Myometrial cell (primary cell): ENCODE measurements around the gene GARNL3. TPM values are rescaled to one million over a fixed set of nuclear protein-coding genes. Genes with fewer than 3 reads are reported as not detected.

Experiments used
- total RNA-seq: library from RNA; depleted of rRNA; stranded (reverse); fragments of >200 nt; gene quantifications from 2 replicates; pipeline ENCODE4 v1.2.3, GENCODE V29; 2015

GARNL3 gene, protein sequence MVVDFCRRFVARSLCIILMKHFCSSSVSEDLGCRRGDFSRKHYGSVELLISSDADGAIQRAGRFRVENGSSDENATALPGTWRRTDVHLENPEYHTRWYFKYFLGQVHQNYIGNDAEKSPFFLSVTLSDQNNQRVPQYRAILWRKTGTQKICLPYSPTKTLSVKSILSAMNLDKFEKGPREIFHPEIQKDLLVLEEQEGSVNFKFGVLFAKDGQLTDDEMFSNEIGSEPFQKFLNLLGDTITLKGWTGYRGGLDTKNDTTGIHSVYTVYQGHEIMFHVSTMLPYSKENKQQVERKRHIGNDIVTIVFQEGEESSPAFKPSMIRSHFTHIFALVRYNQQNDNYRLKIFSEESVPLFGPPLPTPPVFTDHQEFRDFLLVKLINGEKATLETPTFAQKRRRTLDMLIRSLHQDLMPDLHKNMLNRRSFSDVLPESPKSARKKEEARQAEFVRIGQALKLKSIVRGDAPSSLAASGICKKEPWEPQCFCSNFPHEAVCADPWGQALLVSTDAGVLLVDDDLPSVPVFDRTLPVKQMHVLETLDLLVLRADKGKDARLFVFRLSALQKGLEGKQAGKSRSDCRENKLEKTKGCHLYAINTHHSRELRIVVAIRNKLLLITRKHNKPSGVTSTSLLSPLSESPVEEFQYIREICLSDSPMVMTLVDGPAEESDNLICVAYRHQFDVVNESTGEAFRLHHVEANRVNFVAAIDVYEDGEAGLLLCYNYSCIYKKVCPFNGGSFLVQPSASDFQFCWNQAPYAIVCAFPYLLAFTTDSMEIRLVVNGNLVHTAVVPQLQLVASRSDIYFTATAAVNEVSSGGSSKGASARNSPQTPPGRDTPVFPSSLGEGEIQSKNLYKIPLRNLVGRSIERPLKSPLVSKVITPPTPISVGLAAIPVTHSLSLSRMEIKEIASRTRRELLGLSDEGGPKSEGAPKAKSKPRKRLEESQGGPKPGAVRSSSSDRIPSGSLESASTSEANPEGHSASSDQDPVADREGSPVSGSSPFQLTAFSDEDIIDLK
- 0.71 TPM in 1 of 2 replicates, not detected in the other for total RNA-seq

DNA sequence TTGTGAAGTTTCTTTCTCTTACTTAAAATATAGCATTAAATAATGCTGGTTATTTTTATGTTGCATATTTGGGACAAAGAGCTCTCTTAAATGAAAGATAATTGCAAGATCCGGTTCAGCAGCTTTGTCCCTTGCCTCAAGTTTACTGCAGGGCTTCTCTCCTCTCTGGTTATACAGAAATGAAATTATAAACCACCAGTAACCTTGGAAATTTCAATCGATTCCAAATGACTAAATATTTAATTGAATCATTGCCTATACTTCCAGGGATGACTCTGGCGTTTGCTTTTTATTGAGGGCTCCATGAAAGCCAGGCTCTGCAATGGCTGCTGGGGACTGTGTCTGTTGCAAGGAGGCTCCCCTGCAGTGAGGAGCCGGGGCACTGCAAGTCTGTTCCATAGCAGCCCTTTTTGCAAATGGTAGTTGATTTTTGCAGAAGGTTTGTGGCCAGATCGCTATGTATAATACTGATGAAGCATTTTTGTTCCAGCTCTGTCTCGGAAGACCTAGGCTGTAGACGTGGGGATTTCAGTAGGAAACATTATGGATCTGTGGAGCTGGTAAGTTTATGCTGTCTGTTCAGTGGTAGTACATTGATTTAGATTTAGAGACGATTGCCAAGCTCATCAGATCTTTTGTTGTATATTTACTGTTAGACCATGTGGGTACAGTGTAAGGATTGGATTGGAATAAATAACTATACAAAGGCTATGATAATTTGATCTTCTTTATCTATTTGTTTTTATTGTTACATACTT lies at the start of gene GARNL3:
GARNL3 (plus strand) TSS at position 313 of the 758 bp plus-strand sequence; CDS start at position 417, 104 bp downstream.

DNA sequence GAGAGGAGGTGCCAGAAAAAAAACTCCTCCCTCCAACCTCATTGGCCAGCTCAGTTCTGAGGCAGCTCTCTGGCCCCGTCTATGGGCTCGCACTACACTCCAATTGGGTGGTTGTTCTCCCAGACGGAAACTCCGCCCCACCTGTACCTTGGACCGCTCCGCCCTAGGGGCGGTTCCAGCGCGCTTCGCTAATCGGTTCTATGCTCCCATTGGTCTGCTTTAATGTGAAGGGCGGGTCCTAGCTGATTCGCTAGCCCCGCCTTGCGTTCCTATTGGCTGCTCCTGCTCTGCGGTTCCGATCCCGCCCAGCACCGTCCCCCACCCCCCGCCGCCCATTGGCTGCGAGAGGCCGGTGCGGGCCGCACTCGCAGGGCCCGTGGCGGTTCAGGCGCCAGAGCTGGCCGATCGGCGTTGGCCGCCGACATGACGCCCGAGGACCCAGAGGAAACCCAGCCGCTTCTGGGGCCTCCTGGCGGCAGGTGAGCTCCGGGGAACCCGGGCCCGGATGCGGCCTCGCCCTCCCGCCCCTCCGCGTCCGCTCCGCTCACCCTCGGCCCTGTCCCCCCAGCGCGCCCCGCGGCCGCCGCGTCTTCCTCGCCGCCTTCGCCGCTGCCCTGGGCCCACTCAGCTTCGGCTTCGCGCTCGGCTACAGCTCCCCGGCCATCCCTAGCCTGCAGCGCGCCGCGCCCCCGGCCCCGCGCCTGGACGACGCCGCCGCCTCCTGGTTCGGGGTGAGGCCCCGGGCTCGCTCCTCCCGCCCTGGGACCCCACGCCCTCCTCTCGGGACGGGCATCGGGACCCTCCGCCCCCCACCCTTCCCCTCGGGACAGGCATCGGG lies 132.5 kb downstream of the GARNL3 start, which contains the start of gene SLC2A8:
SLC2A8 (plus strand) TSS at position 362 of the 838 bp plus-strand sequence; CDS start at position 424, 62 bp downstream.

DNA sequence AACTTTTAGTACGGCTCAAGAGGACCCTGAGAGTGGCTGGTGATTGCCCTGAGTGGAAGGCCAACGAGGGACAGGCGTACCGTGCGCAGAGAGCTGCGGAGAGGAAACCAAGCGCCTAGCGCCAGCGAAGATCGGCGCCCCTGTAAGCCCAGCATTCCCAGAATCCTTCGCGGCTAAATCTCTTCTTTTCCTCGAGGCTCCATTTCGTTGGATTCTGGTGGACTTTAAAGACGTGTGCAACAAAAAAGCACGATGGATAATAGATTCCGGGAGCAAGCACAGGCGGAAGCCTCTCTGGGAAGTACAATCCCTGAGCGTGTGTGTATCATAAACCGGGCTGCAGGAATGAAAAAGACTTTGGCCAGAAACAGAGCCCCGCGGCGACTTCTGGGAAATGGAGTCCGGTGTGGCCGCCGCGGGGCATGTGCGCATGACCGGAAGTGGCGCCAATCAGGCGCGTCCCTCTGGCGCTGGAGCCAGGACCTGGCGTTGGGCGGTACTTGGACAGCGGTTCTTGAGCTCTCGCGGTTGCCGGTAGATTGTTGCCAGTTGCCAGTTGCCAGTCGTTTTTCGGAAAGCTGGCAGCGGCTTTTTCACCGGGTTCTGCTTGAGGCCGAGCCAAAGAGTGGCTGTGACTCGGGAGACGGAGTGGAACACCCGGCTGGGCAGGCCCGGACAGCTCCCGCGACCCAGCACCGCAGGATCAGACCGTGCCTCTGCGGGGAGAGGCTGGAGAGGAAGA lies 159.5 kb downstream of the GARNL3 start, which contains the start of gene ZNF79:
ZNF79 (plus strand) TSS at position 449 of the 742 bp plus-strand sequence. CDS start 406 bp downstream, outside the sequence.

Other genes starting within 250 kb of the GARNL3 start
- 3.0 and 4.3 TPM in 2 replicates for gene ANGPTL2, start 142.1 kb upstream of the GARNL3 start, total RNA-seq
- gene SLC2A8, start 132.4 kb downstream of the GARNL3 start, total RNA-seq: 11.0 and 17.7 TPM in 2 replicates
- gene ZNF79, start 159.6 kb downstream of the GARNL3 start, total RNA-seq: 4.8 and 6.9 TPM in 2 replicates
- gene RPL12, start 186.6 kb downstream of the GARNL3 start, total RNA-seq: 2,930 and 3,549 TPM in 2 replicates
- gene LRSAM1, start 186.7 kb downstream of the GARNL3 start, total RNA-seq: 10.1 and 12.8 TPM in 2 replicates